ENCODE measurements around the gene ZNF792.
"Not testable (repeated sequence)": the region's sequence is repeated elsewhere in the genome, so short reads cannot be mapped to it uniquely, and the experiment has no call there.

The ZNF792 gene

DNA sequence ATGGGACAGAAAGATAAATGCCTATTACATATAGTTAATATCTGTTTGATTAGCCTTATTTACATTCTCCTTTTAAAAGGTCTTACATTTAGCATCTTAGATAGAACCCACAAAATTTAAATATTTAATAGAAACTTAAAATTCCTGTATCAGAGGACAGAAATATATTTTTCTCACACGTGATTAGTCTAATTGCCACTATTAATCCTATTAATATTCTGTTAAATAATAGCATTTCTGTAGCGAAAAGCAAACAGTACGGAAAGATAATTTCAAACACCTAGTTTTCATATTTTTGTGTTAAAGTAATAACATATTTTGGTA lies 37.7 kb downstream of the ZNF792 start:
- no peaks in the 10 kb centered on the region for H3K36me3 ChIP-seq (replicated peaks)
- in situ Hi-C loops (cut with HindIII; ENCODE audit: low pct_ligation_motif_present, low sequenced_read_pairs): no loop called here
- TF ChIP-seq, protein P1, sequence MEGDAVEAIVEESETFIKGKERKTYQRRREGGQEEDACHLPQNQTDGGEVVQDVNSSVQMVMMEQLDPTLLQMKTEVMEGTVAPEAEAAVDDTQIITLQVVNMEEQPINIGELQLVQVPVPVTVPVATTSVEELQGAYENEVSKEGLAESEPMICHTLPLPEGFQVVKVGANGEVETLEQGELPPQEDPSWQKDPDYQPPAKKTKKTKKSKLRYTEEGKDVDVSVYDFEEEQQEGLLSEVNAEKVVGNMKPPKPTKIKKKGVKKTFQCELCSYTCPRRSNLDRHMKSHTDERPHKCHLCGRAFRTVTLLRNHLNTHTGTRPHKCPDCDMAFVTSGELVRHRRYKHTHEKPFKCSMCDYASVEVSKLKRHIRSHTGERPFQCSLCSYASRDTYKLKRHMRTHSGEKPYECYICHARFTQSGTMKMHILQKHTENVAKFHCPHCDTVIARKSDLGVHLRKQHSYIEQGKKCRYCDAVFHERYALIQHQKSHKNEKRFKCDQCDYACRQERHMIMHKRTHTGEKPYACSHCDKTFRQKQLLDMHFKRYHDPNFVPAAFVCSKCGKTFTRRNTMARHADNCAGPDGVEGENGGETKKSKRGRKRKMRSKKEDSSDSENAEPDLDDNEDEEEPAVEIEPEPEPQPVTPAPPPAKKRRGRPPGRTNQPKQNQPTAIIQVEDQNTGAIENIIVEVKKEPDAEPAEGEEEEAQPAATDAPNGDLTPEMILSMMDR (IDR thresholded peaks at IDR 0.05; ENCODE audit: low read depth, low read length, missing control alignments): no peak
- no peak for DNase-seq
- no peak overlapping the region for H3K4me3 ChIP-seq (ENCODE audit: low read depth, low read length)
- H3K27ac ChIP-seq: no peak overlapping the region
- H3K27me3 ChIP-seq (replicated peaks): no peaks in the 10 kb centered on the region

DNA sequence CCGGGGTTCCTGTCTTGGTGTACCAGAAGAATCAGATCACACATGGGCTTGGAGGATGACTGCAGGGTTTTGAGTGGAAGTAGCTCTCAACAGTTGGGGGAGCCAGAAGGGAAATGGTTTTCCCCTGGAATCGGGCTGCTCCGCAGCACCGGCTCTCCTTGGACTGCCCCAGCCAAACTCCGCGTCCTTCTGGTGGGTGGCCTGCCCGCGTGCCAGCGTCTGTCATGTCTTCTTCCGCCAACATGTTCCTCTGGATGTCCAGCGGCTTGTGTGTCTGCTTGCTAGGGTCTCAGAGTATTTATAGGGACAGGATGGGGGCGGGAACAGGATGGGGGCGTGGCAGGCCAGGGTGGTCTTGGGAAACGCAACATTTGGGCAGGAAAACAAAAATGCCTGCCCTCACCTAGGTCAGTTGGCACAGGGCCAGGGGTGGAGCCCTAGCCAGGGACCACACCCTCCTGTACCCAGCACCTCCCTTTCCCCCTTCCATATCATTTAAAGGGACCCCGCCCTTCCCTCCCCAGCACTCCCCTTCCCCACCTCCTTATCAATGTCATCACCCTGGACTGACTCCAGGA lies 38.7 kb downstream of the ZNF792 start:
- TF ChIP-seq, protein P1 (IDR thresholded peaks at IDR 0.05; ENCODE audit: low read depth, low read length, missing control alignments): no peak
- Histone ChIP-seq H3K36me3 (replicated peaks) (no peaks in the 10 kb centered on the region), H3K27me3 (replicated peaks) (no peaks in the 10 kb centered on the region), H3K27ac (no peak overlapping the region), H3K4me3 (ENCODE audit: low read depth, low read length) (no peak overlapping the region)
- no peak for DNase-seq
- in situ Hi-C loops (cut with HindIII; ENCODE audit: low pct_ligation_motif_present, low sequenced_read_pairs): no loop called here

DNA sequence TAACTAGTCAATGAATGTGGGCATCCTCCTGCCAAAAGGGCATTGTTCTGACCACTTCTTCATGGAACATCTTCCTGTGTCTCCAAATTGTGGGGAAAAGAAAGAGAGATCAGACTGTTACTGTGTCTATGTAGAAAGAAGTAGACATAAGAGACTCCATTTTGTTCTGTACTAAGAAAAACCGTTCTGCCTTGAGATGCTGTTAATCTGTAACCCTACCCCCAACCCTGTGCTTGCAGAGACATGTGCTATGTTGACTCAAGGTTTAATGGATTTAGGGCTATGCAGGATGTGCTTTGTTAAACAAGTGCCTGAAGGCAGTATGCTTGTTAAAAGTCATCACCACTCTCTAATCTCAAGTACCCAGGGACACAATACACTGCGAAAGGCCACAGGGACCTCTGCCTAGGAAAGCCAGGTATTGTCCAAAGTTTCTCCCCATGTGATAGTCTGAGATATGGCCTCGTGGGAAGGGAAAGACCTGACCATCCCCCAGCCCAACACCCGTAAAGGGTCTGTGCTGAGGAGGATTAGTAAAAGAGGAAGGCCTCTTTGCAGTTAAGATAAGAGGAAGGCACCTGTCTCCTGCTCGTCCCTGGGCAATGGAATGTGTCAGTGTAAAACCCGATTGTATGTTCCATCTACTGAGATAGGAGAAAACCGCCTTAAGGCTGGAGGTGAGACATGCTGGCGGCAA lies 43.8 kb downstream of the ZNF792 start:
- H3K27me3 ChIP-seq (replicated peaks); DNase-seq; in situ Hi-C loops (cut with HindIII; ENCODE audit: low pct_ligation_motif_present, low sequenced_read_pairs); H3K4me3 ChIP-seq (ENCODE audit: low read depth, low read length); H3K27ac ChIP-seq; H3K36me3 ChIP-seq (replicated peaks): not testable (repeated sequence)

DNA sequence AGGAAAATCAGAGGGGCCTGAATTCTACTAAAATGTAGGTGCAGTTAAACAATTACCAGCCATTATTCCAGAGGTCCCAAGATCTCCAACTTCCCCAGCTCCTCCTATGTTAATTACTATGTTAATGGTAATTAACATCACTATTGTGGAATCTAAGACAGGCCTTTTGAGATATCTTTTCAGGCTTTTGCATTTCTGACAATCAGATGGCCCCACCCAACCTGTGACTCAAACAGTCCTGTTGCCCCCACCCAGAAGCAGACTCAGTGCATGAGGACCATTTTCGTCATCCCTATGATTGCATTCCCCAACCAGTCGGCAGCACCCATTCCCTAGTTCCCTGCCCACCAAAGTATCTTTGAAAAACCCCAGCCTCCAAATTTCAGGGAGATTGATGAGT lies 45.8 kb downstream of the ZNF792 start:
- H3K27ac ChIP-seq: no peak overlapping the region
- in situ Hi-C loops (cut with HindIII; ENCODE audit: low pct_ligation_motif_present, low sequenced_read_pairs): no loop called here
- TF ChIP-seq, protein P1 (IDR thresholded peaks at IDR 0.05; ENCODE audit: low read depth, low read length, missing control alignments): no peak
- H3K36me3 ChIP-seq (replicated peaks): no peaks in the 10 kb centered on the region
- H3K4me3 ChIP-seq (ENCODE audit: low read depth, low read length): no peak overlapping the region
- no peaks in the 10 kb centered on the region for H3K27me3 ChIP-seq (replicated peaks)
- DNase-seq: no peak

DNA sequence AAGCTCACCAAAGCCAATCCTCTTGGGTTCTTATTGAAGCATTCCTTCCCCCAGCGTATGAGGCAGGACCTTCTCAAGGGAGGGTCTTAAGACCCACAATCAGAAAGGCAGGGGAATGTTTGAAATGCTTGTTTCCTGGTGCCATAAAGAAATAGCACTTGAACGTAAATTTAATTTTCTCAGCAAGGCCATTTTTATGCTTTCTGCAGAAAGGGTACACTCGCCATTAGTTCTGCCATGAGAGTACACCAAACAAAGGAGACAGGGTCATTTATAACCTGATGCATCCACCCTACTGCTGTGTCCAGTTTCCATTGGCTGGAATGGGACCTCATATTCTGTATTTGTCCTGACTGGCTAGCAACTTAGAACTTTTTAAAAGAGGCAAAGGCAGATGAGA lies 46.9 kb downstream of the ZNF792 start:
- in situ Hi-C loops (cut with HindIII; ENCODE audit: low pct_ligation_motif_present, low sequenced_read_pairs); H3K27me3 ChIP-seq (replicated peaks); H3K36me3 ChIP-seq (replicated peaks); DNase-seq; H3K27ac ChIP-seq; H3K4me3 ChIP-seq (ENCODE audit: low read depth, low read length): not testable (repeated sequence)

DNA sequence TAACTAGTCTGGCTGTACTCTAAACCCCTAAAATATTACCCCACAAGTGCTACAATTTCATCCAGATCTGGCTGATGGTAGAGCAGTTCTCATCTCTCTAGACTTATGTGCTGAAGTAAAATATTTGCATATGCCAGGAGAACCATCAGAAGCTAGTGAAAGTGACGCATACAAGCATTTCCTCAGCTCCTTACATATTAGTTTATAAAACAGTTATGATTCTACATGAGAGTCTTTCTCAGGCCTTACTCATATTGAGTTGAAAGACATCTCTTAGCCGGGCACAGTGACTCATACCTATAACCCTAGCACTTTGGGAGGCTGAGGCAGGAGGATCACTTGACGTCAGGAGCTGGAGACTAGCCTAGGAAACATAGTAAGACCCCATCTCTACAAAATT lies 53.3 kb downstream of the ZNF792 start:
- TF ChIP-seq, protein P1 (IDR thresholded peaks at IDR 0.05; ENCODE audit: low read depth, low read length, missing control alignments): no peak
- no peak for DNase-seq
- Histone ChIP-seq H3K36me3 (replicated peaks) (no peaks in the 10 kb centered on the region), H3K27me3 (replicated peaks) (peaks cover under 1% of the 10 kb centered on the region), H3K27ac (no peak overlapping the region), H3K4me3 (ENCODE audit: low read depth, low read length) (no peak overlapping the region)
- in situ Hi-C loops (cut with HindIII; ENCODE audit: low pct_ligation_motif_present, low sequenced_read_pairs): no loop called here

All from brain microvascular endothelial cell (primary cell).